PC-9 (cell line): ENCODE results near the gene OTUD7B.

ENCODE experiments used
- CTCF ChIP-seq: fragments of 200-600 bp; sonication (generic); conservative IDR thresholded peaks from 2 replicates; pipeline ENCODE4 v1.6.1; 2017; ENCODE audit warnings: mixed run types, antibody characterized with exemption, mild to moderate bottlenecking, moderate library complexity
- EZH2 ChIP-seq: fragments of 200-600 bp; sonication (generic); IDR thresholded peaks from 2 replicates; pipeline ENCODE4 v1.8.0; 2017; ENCODE audit warnings: antibody characterized with exemption, low read depth

- TF ChIP-seq CTCF (no peak), EZH2 (no peak)
These were observed 82.7 kb downstream of the OTUD7B start, which contains the start of gene SF3B4 for GRCh38 chr1:149927563-149928400.
